ENCODE data around the gene PTPRG.

- no peak for TF ChIP-seq CTCF (IDR thresholded peaks at IDR 0.05; ENCODE audit: low read depth, low read length, poor library complexity, severe bottlenecking)
- TF ChIP-seq EZH2phosphoT487 (IDR thresholded peaks at IDR 0.05; ENCODE audit: borderline replicate concordance, low read length), result no peak
These were observed 723.1 kb downstream of the PTPRG start for GRCh38 chr3:62284442-62284841.

All from DOHH2 (cell line).